Measurements from ENCODE around the gene SP100.

Gene SP100

GRCh38 chr2:230455005-230455684, 39.1 kb downstream of the SP100 start:
- H3K4me3 ChIP-seq (ENCODE audit: low read depth, low read length): no peak overlapping the region
- H3K36me3 ChIP-seq (ENCODE audit: control insufficient read depth in 2 of 2, insufficient read depth in 1 of 2, low read length in 2 of 2): peaks cover 0 to 5% of the 10 kb centered on the region in 2 experiments; a peak in 1 of 3 replicates
- no peaks in the 10 kb centered on the region for H3K9me3 ChIP-seq (ENCODE audit: control insufficient read depth, insufficient read depth, low read depth, low read length)
- CTCF ChIA-PET: interaction anchor here (0.6 kb wide), 1 partner anchor 841 kb away, joined by 3 read pairs; no protein-coding TSS in a partner anchor
- no peaks in the 10 kb centered on the region for H3K4me1 ChIP-seq (ENCODE audit: control insufficient read depth, insufficient read depth, low read length)
- POLR2A ChIA-PET: no interaction called here
- H3K27ac ChIP-seq (ENCODE audit: extremely low read depth, low read depth, low read length): no peak overlapping the region
- TF ChIP-seq ZNF624 (tag by site-specific recombination; IDR thresholded peaks at IDR 0.05) (no peak), ZNF571 (tag by site-specific recombination; IDR thresholded peaks at IDR 0.05) (no peak), ZFP37 (tag by site-specific recombination; IDR thresholded peaks at IDR 0.05) (no peak), ZNF623 (tag by site-specific recombination; IDR thresholded peaks at IDR 0.05) (no peak), KLF10 (tag by site-specific recombination; IDR thresholded peaks at IDR 0.05) (no peak), ZFP69B (tag by site-specific recombination; IDR thresholded peaks at IDR 0.05) (no peak), KLF7 (tag by site-specific recombination; IDR thresholded peaks at IDR 0.05; ENCODE audit: borderline replicate concordance) (no peak)

GRCh38 chr2:230457073-230457768, 41.2 kb downstream of the SP100 start:
- H3K27ac ChIP-seq (ENCODE audit: extremely low read depth, low read depth, low read length): no peak overlapping the region
- H3K4me3 ChIP-seq (ENCODE audit: low read depth, low read length): no peak overlapping the region
- H3K36me3 ChIP-seq (ENCODE audit: control insufficient read depth in 2 of 2, insufficient read depth in 1 of 2, low read length in 2 of 2): peaks cover 0 to 10% of the 10 kb centered on the region in 2 experiments; a peak in 1 of 3 replicates
- no peaks in the 10 kb centered on the region for H3K4me1 ChIP-seq (ENCODE audit: control insufficient read depth, insufficient read depth, low read length)
- ChIA-PET POLR2A (no interaction called here), CTCF (no interaction called here)
- no peaks in the 10 kb centered on the region for H3K9me3 ChIP-seq (ENCODE audit: control insufficient read depth, insufficient read depth, low read depth, low read length)
- TF ChIP-seq MEIS1 (CRISPR knock-in tag; IDR thresholded peaks at IDR 0.05; ENCODE audit: borderline replicate concordance): no peak
- TF ChIP-seq, protein P1, sequence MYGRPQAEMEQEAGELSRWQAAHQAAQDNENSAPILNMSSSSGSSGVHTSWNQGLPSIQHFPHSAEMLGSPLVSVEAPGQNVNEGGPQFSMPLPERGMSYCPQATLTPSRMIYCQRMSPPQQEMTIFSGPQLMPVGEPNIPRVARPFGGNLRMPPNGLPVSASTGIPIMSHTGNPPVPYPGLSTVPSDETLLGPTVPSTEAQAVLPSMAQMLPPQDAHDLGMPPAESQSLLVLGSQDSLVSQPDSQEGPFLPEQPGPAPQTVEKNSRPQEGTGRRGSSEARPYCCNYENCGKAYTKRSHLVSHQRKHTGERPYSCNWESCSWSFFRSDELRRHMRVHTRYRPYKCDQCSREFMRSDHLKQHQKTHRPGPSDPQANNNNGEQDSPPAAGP (tag by site-specific recombination; IDR thresholded peaks at IDR 0.05): no peak
- no peak for TF ChIP-seq ZSCAN30 (tag by site-specific recombination; IDR thresholded peaks at IDR 0.05)
- no peak for TF ChIP-seq ZNF747 (tag by site-specific recombination; IDR thresholded peaks at IDR 0.05)
- no peak for TF ChIP-seq ZNF19 (tag by site-specific recombination; IDR thresholded peaks at IDR 0.05; ENCODE audit: low read depth)
- TF ChIP-seq ZBTB11 (tag by site-specific recombination; conservative IDR thresholded peaks at IDR 0.05; ENCODE audit: low read depth): no peak
- TF ChIP-seq ZNF624 (tag by site-specific recombination; IDR thresholded peaks at IDR 0.05): no peak
- TF ChIP-seq ZNF510 (tag by site-specific recombination; IDR thresholded peaks at IDR 0.05; ENCODE audit: insufficient replicate concordance): no peak
- no peak for TF ChIP-seq SETDB1 (IDR thresholded peaks at IDR 0.05; ENCODE audit: insufficient read length, low read length)
- TF ChIP-seq ZNF274 (IDR thresholded peaks at IDR 0.05; ENCODE audit: low read length): no peak
- TF ChIP-seq ZNF274 (tag by site-specific recombination; IDR thresholded peaks at IDR 0.05; ENCODE audit: borderline replicate concordance): no peak

Measured in HEK293 (cell line).